ENCODE data around the gene MIDN. TPM values are rescaled to one million over a fixed set of nuclear protein-coding genes. Genes with fewer than 3 reads are reported as not detected.
A peak's percentile ranks its signal among the peaks of the same experiment; 100 is the strongest.

Gene MIDN
- total and polyA plus RNA-seq, 2 experiments from 2014 or later, result 30.1 to 98.4 TPM

DNA sequence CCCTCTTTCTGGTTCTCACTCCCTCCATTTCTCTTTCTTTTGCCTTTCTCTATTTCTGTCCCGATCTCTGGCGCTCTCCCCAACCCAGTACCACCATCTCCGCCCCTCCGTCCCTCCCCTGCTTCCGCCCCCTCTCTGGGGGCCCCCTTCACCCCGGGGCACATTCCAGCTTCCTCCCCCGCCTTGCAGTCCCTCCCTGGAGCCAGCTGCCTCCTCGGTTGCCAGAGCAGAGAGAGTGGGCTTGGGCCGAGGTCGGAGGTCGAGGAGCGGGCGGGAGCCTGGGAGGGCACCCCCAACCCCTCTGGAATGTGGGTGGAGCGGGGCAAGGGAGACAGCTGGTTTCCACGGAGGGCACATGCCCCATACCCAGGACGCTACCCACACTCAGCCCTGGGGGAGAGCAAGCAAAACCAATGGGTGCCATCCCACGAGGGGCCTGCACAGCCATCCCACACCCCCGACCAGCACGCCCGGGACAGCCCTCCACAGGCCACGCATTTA is 14.3 kb downstream of the MIDN start:
- Histone ChIP-seq H3K79me2 (peaks cover 19% of the 10 kb centered on the region), H3K4me1 (ENCODE audit: insufficient read depth) (peaks cover 78% of the 10 kb centered on the region), H2AFZ (no peak overlapping the region), H3K9me2 (replicated peaks; ENCODE audit: insufficient read depth) (no peaks in the 10 kb centered on the region), H3K36me3 (replicated peaks; ENCODE audit: insufficient read depth, low read depth) (no peaks in the 10 kb centered on the region), H3K4me2 (peak overlapping the region; percentile 93), H3K9me3 (ENCODE audit: low read depth) (no peaks in the 10 kb centered on the region), H3K4me3 (no peak overlapping the region), H3K27ac (peak overlapping the region; percentile 98), H3K27me3 (no peaks in the 10 kb centered on the region), H4K20me1 (ENCODE audit: insufficient read depth, poor library complexity, severe bottlenecking) (peaks cover 2% of the 10 kb centered on the region)
- DNase-seq (ENCODE audit: low spot score), result no peak
- no peak for TF ChIP-seq EZH2phosphoT487 (IDR thresholded peaks at IDR 0.05; ENCODE audit: low read depth, severe bottlenecking, unreplicated experiment)
- TF ChIP-seq, protein P1, sequence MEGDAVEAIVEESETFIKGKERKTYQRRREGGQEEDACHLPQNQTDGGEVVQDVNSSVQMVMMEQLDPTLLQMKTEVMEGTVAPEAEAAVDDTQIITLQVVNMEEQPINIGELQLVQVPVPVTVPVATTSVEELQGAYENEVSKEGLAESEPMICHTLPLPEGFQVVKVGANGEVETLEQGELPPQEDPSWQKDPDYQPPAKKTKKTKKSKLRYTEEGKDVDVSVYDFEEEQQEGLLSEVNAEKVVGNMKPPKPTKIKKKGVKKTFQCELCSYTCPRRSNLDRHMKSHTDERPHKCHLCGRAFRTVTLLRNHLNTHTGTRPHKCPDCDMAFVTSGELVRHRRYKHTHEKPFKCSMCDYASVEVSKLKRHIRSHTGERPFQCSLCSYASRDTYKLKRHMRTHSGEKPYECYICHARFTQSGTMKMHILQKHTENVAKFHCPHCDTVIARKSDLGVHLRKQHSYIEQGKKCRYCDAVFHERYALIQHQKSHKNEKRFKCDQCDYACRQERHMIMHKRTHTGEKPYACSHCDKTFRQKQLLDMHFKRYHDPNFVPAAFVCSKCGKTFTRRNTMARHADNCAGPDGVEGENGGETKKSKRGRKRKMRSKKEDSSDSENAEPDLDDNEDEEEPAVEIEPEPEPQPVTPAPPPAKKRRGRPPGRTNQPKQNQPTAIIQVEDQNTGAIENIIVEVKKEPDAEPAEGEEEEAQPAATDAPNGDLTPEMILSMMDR (IDR thresholded peaks at IDR 0.05; ENCODE audit: poor library complexity), result no peak
- 38% methylated on average over 13 of the region's 21 CpGs for WGBS (ENCODE audit: low lambda C conversion rate, missing lambda C conversion rate)

DNA sequence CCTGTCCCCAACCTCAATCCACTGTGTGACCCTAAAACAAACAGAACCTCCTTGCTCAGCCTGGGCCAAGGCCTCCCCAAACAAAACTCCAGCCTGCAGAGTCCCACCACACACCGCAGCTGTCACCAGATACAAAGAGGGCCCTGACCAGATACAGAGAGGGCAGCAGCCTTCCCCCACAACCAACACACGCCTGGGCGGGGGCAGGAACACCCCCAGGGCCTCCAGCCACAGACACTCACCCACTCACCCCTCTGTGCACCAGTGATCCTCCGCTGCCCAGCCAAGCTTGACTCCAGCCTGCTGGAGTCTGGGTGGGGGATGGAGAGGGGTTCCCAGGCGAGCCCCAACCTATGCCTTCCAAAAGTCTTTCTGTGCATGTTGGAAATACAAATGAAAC is 14.8 kb downstream of the MIDN start:
- no peaks in the 10 kb centered on the region for H4K20me1 ChIP-seq (ENCODE audit: insufficient read depth, poor library complexity, severe bottlenecking)
- H3K36me3 ChIP-seq (replicated peaks; ENCODE audit: insufficient read depth, low read depth), result no peaks in the 10 kb centered on the region
- peak overlapping the region; percentile 93 for H3K4me2 ChIP-seq
- H3K4me1 ChIP-seq (ENCODE audit: insufficient read depth), result peaks cover 78% of the 10 kb centered on the region
- peak overlapping the region; percentile 98 for H3K27ac ChIP-seq
- H3K79me2 ChIP-seq, result peaks cover 21% of the 10 kb centered on the region
- H3K27me3 ChIP-seq, result no peaks in the 10 kb centered on the region
- no peaks in the 10 kb centered on the region for H3K9me2 ChIP-seq (replicated peaks; ENCODE audit: insufficient read depth)
- no peaks in the 10 kb centered on the region for H3K9me3 ChIP-seq (ENCODE audit: low read depth)
- no peak overlapping the region for H3K4me3 ChIP-seq
- 73% methylated on average over 5 of the region's 5 CpGs for WGBS (ENCODE audit: low lambda C conversion rate, missing lambda C conversion rate)
- TF ChIP-seq EZH2 (IDR thresholded peaks at IDR 0.05; ENCODE audit: borderline replicate concordance) (no peak), EZH2phosphoT487 (IDR thresholded peaks at IDR 0.05; ENCODE audit: low read depth, severe bottlenecking, unreplicated experiment) (no peak)
- TF ChIP-seq, protein P1 (IDR thresholded peaks at IDR 0.05; ENCODE audit: poor library complexity), result no peak
- DNase-seq (ENCODE audit: low spot score), result no peak
- H2AFZ ChIP-seq, result no peak overlapping the region

DNA sequence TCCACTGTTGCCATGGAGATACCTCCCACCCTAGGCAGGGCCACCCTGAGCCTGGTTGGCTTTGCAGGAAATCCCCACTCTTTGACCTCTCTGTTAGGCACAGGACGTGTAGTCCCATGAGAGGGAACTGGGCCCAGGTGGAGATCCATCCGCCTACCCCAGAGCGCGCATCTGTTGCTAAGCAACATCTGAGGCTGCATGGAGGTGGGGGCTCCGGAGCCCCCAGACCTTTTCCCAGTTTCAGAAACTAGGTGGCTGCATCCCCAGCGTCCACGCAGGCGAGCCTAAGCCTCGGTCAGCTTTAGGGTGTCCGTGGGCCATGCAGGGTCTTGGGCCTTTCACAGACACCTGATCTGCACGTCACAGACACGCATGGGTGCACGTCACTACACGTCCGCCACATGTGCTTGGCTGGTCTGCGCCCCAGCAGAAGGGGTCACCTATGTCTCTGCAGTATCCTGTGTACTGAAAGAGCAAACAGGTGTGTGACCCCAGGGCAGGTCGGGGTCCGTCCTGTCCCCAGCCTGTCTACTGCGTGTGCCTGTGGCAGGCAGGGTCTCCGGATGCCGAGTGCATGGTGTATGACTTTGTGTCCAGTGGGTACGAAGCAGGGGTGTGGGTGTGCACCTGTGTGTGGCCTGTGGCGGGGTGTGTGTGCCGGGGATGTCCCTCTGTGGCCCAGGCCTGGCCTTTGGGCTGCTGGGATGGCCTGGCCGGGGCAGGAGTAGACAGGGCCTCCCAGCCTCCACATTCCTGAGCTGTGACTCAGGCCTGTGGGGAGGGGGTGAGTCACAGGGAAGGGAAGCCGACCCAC is 16.6 kb downstream of the MIDN start:
- Histone ChIP-seq H3K27ac (peak overlapping the region; percentile 87), H3K9me3 (ENCODE audit: low read depth) (no peaks in the 10 kb centered on the region), H3K27me3 (no peaks in the 10 kb centered on the region), H3K9me2 (replicated peaks; ENCODE audit: insufficient read depth) (no peaks in the 10 kb centered on the region), H2AFZ (no peak overlapping the region), H3K4me2 (peak overlapping the region; percentile 100), H4K20me1 (ENCODE audit: insufficient read depth, poor library complexity, severe bottlenecking) (peaks cover 4% of the 10 kb centered on the region), H3K4me1 (ENCODE audit: insufficient read depth) (peaks cover 69% of the 10 kb centered on the region), H3K36me3 (replicated peaks; ENCODE audit: insufficient read depth, low read depth) (no peaks in the 10 kb centered on the region), H3K79me2 (peaks cover 30% of the 10 kb centered on the region), H3K4me3 (no peak overlapping the region)
- TF ChIP-seq, protein P1 (IDR thresholded peaks at IDR 0.05; ENCODE audit: poor library complexity), result no peak
- TF ChIP-seq EZH2phosphoT487 (IDR thresholded peaks at IDR 0.05; ENCODE audit: low read depth, severe bottlenecking, unreplicated experiment) (no peak), EZH2 (IDR thresholded peaks at IDR 0.05; ENCODE audit: borderline replicate concordance) (no peak)
- WGBS (ENCODE audit: low lambda C conversion rate, missing lambda C conversion rate), result 62% methylated on average over 26 of the region's 26 CpGs
- peak; percentile 92 for DNase-seq (ENCODE audit: low spot score)

Data from hepatocyte (in vitro differentiated cells).